Prostate gland (tissue), 2 donors: ENCODE results near the gene PIGW. TPM values are rescaled to one million over a fixed set of nuclear protein-coding genes. Genes with fewer than 3 reads are reported as not detected.

ENCODE experiments used
- DNase-seq: peaks from one replicate; pipeline ENCODE4 v3.0.0-alpha.2; 2019; ENCODE audit warnings: low spot score
- H3K27ac ChIP-seq, 2 donors: fragments of 200-600 bp; sonication (generic); 2 replicates each; pipeline ENCODE4 v1.5.1; 2017 to 2019
- H3K27me3 ChIP-seq: fragments of 200-600 bp; sonication (generic); replicated peaks from 2 replicates; pipeline ENCODE4 v1.5.1; 2019; ENCODE audit not compliant: insufficient read depth
- H3K36me3 ChIP-seq, 2 donors: fragments of 200-600 bp; sonication (generic); 1 replicate in 1 of 2; 2 replicates in 1 of 2; pipeline versions ENCODE4 v1.5.1 to v1.8.1; 2017 to 2019
- H3K4me1 ChIP-seq: fragments of 200-600 bp; sonication (generic); replicated peaks from 2 replicates; pipeline ENCODE4 v1.5.1; 2019
- H3K4me3 ChIP-seq, 2 donors: fragments of 200-600 bp; sonication (generic); 2 replicates each; pipeline ENCODE4 v1.5.1; 2017 to 2019
- H3K9me3 ChIP-seq: fragments of 200-600 bp; sonication (generic); 2 replicates; pipeline ENCODE4 v1.5.1; 2017
- CTCF ChIP-seq, 4 experiments: fragments of 200-600 bp in 2 of 4; fragments of 450-650 bp in 2 of 4; sonication (generic) in 2 of 4; IDR thresholded peaks; 1 replicate in 3 of 4; 2 replicates in 1 of 4; pipeline ENCODE4 v1.5.1; 2016 to 2019; ENCODE audit warnings: antibody characterized with exemption in 4 of 4, mild to moderate bottlenecking in 2 of 4, moderate library complexity in 2 of 4
- POLR2A ChIP-seq: fragments of 450-650 bp; IDR thresholded peaks from one replicate; pipeline ENCODE4 v1.6.1; 2016; ENCODE audit warnings: antibody characterized with exemption, mild to moderate bottlenecking
- POLR2AphosphoS5 ChIP-seq: sonication (generic); formaldehyde crosslinking; IDR thresholded peaks from one replicate; pipeline ENCODE4 v1.6.1; 2017; ENCODE audit warnings: antibody characterized with exemption
- WGBS: methylation state at CpG from one replicate; pipeline ENCODE4 v1.1.5; 2018; 5-methylcytosine and 5-hydroxymethylcytosine counted together
- intact Hi-C: fragments of 100-400 bp; cut with DNase I; formaldehyde crosslinking; loops from one replicate; pipeline ENCODE4 v1.14.2; 2022
- total RNA-seq, 2 donors: library from RNA; depleted of rRNA; stranded (reverse); fragments of >200 nt; gene quantifications; one replicate each; pipeline ENCODE4 v1.1.0, GENCODE V29; 2016

Gene PIGW
- total RNA-seq, 2 donors from 2014 or later: 6.4 to 7.1 TPM

GRCh38 chr17:36525888-36526287, 8.9 kb upstream of the PIGW start:
- no peaks in the 10 kb centered on the region for H3K27me3 ChIP-seq
- no peak for DNase-seq
- no peaks in the 10 kb centered on the region for H3K4me1 ChIP-seq
- TF ChIP-seq CTCF (IDR thresholded peaks at IDR 0.05) (no peak), POLR2A (no peak), POLR2AphosphoS5 (no peak)
- WGBS: 96% methylated on average over 6 of the region's 6 CpGs
- intact Hi-C loops: no loop called here
- H3K4me3 ChIP-seq: no peak overlapping the region
- no peaks in the 10 kb centered on the region for H3K9me3 ChIP-seq
- H3K27ac ChIP-seq: no peak overlapping the region
- H3K36me3 ChIP-seq: peaks cover 0 to 6% of the 10 kb centered on the region in 2 donors

- Histone ChIP-seq H3K4me3 (no peak overlapping the region), H3K9me3 (no peaks in the 10 kb centered on the region), H3K27me3 (no peaks in the 10 kb centered on the region), H3K4me1 (no peaks in the 10 kb centered on the region), H3K36me3 (peaks cover 0 to 6% of the 10 kb centered on the region in 2 donors), H3K27ac (no peak overlapping the region)
- intact Hi-C loops: no loop called here
- 94% methylated on average over 7 of the region's 7 CpGs for WGBS
- DNase-seq: no peak
- no peak for TF ChIP-seq CTCF (IDR thresholded peaks at IDR 0.05)
- TF ChIP-seq POLR2A: no peak
- TF ChIP-seq POLR2AphosphoS5: no peak
These were observed 7.1 kb upstream of the PIGW start for GRCh38 chr17:36527621-36528250.

- H3K9me3 ChIP-seq: no peaks in the 10 kb centered on the region
- no peak for TF ChIP-seq CTCF (IDR thresholded peaks at IDR 0.05)
- TF ChIP-seq POLR2AphosphoS5: no peak
- no peak for TF ChIP-seq POLR2A
- no peaks in the 10 kb centered on the region for H3K27me3 ChIP-seq
- DNase-seq: no peak
- peaks cover 5% of the 10 kb centered on the region for H3K4me1 ChIP-seq
- no peak overlapping the region for H3K4me3 ChIP-seq
- intact Hi-C loops: no loop called here
- H3K36me3 ChIP-seq: peaks cover 0 to 6% of the 10 kb centered on the region in 2 donors
- H3K27ac ChIP-seq: no peak overlapping the region
These were observed 5.7 kb upstream of the PIGW start for GRCh38 chr17:36529121-36529520.

- H3K27me3 ChIP-seq: no peaks in the 10 kb centered on the region
- no peak overlapping the region for H3K4me3 ChIP-seq
- H3K4me1 ChIP-seq: peaks cover 5% of the 10 kb centered on the region
- 90% methylated on average over 2 of the region's 2 CpGs for WGBS
- peaks cover 0 to 3% of the 10 kb centered on the region in 2 donors for H3K36me3 ChIP-seq
- H3K9me3 ChIP-seq: no peaks in the 10 kb centered on the region
- intact Hi-C loops: loop anchor here (5.0 to 10.0 kb wide), 2 partner anchors 45 to 822 kb away; partner anchors contain the start of gene ZNHIT3
- no peak for TF ChIP-seq CTCF (IDR thresholded peaks at IDR 0.05)
- H3K27ac ChIP-seq: no peak overlapping the region
- no peak for DNase-seq
These were observed 2.3 kb upstream of the PIGW start for GRCh38 chr17:36532435-36532975.
